ENCODE measurements around the gene RBSN.
"Not testable (repeated sequence)": the region's sequence is repeated elsewhere in the genome, so short reads cannot be mapped to it uniquely, and the experiment has no call there.

Gene RBSN

GRCh38 chr3:15098503-15099363 lies at the start of gene RBSN:
TSS of gene RBSN (minus strand) at chr3:15099148. CDS start at chr3:15096120, 3,028 bp downstream.
- Histone ChIP-seq H3K27me3 (ENCODE audit: control insufficient read depth, insufficient read depth, low read length) (no peaks in the 10 kb centered on the region), H3K4me3 (ENCODE audit: low read length) (peak within 1 kb of the TSS; percentile 95), H3K36me3 (ENCODE audit: control insufficient read depth, insufficient read depth, low read length) (peaks cover 4% of the 10 kb centered on the region), H3K4me1 (ENCODE audit: control insufficient read depth, insufficient read depth, low read length) (peaks cover 29% of the 10 kb centered on the region), H3K9me3 (ENCODE audit: control insufficient read depth, low read length) (no peaks in the 10 kb centered on the region), H3K9ac (ENCODE audit: low read length) (peak within 1 kb of the TSS; percentile 86)

GRCh38 chr3:15148614-15149013 lies 49.7 kb upstream of the RBSN start:
- Histone ChIP-seq H3K4me3 (ENCODE audit: low read length) (no peak overlapping the region), H3K4me1 (ENCODE audit: control insufficient read depth, insufficient read depth, low read length) (no peaks in the 10 kb centered on the region), H3K9ac (ENCODE audit: low read length) (no peak overlapping the region), H3K27me3 (ENCODE audit: control insufficient read depth, insufficient read depth, low read length) (no peaks in the 10 kb centered on the region), H3K9me3 (ENCODE audit: control insufficient read depth, low read length) (no peaks in the 10 kb centered on the region), H3K36me3 (ENCODE audit: control insufficient read depth, insufficient read depth, low read length) (no peaks in the 10 kb centered on the region)

- H3K9ac ChIP-seq (ENCODE audit: low read length); H3K4me3 ChIP-seq (ENCODE audit: low read length); H3K27me3 ChIP-seq (ENCODE audit: control insufficient read depth, insufficient read depth, low read length); H3K9me3 ChIP-seq (ENCODE audit: control insufficient read depth, low read length); H3K4me1 ChIP-seq (ENCODE audit: control insufficient read depth, insufficient read depth, low read length); H3K36me3 ChIP-seq (ENCODE audit: control insufficient read depth, insufficient read depth, low read length): not testable (repeated sequence)
Observed at GRCh38 chr3:15136885-15137284, 37.9 kb upstream of the RBSN start.

- not testable (repeated sequence) for H3K9me3 ChIP-seq (ENCODE audit: control insufficient read depth, low read length); H3K4me1 ChIP-seq (ENCODE audit: control insufficient read depth, insufficient read depth, low read length); H3K27me3 ChIP-seq (ENCODE audit: control insufficient read depth, insufficient read depth, low read length); H3K36me3 ChIP-seq (ENCODE audit: control insufficient read depth, insufficient read depth, low read length); H3K4me3 ChIP-seq (ENCODE audit: low read length); H3K9ac ChIP-seq (ENCODE audit: low read length)
Observed at GRCh38 chr3:15134968-15135367, 36.0 kb upstream of the RBSN start.

GRCh38 chr3:15128403-15128802 lies 29.5 kb upstream of the RBSN start:
- not testable (repeated sequence) for H3K9ac ChIP-seq (ENCODE audit: low read length); H3K36me3 ChIP-seq (ENCODE audit: control insufficient read depth, insufficient read depth, low read length); H3K9me3 ChIP-seq (ENCODE audit: control insufficient read depth, low read length); H3K27me3 ChIP-seq (ENCODE audit: control insufficient read depth, insufficient read depth, low read length); H3K4me3 ChIP-seq (ENCODE audit: low read length); H3K4me1 ChIP-seq (ENCODE audit: control insufficient read depth, insufficient read depth, low read length)

- not testable (repeated sequence) for H3K9me3 ChIP-seq (ENCODE audit: control insufficient read depth, low read length); H3K36me3 ChIP-seq (ENCODE audit: control insufficient read depth, insufficient read depth, low read length); H3K4me1 ChIP-seq (ENCODE audit: control insufficient read depth, insufficient read depth, low read length); H3K4me3 ChIP-seq (ENCODE audit: low read length); H3K27me3 ChIP-seq (ENCODE audit: control insufficient read depth, insufficient read depth, low read length); H3K9ac ChIP-seq (ENCODE audit: low read length)
Observed at GRCh38 chr3:15126975-15127374, 28.0 kb upstream of the RBSN start.

GRCh38 chr3:15122398-15122797 lies 23.4 kb upstream of the RBSN start:
- Histone ChIP-seq H3K36me3 (ENCODE audit: control insufficient read depth, insufficient read depth, low read length) (no peaks in the 10 kb centered on the region), H3K9me3 (ENCODE audit: control insufficient read depth, low read length) (no peaks in the 10 kb centered on the region), H3K9ac (ENCODE audit: low read length) (no peak overlapping the region), H3K4me1 (ENCODE audit: control insufficient read depth, insufficient read depth, low read length) (peaks cover 4% of the 10 kb centered on the region), H3K27me3 (ENCODE audit: control insufficient read depth, insufficient read depth, low read length) (no peaks in the 10 kb centered on the region), H3K4me3 (ENCODE audit: low read length) (no peak overlapping the region)

- no peak overlapping the region for H3K4me3 ChIP-seq (ENCODE audit: low read length)
- no peak overlapping the region for H3K9ac ChIP-seq (ENCODE audit: low read length)
- no peaks in the 10 kb centered on the region for H3K27me3 ChIP-seq (ENCODE audit: control insufficient read depth, insufficient read depth, low read length)
- no peaks in the 10 kb centered on the region for H3K36me3 ChIP-seq (ENCODE audit: control insufficient read depth, insufficient read depth, low read length)
- H3K4me1 ChIP-seq (ENCODE audit: control insufficient read depth, insufficient read depth, low read length) = peaks cover 4% of the 10 kb centered on the region
- H3K9me3 ChIP-seq (ENCODE audit: control insufficient read depth, low read length) = no peaks in the 10 kb centered on the region
Observed at GRCh38 chr3:15121936-15122335, 23.0 kb upstream of the RBSN start.

GRCh38 chr3:15120986-15121385 lies 22.0 kb upstream of the RBSN start:
- no peaks in the 10 kb centered on the region for H3K9me3 ChIP-seq (ENCODE audit: control insufficient read depth, low read length)
- no peaks in the 10 kb centered on the region for H3K27me3 ChIP-seq (ENCODE audit: control insufficient read depth, insufficient read depth, low read length)
- H3K4me1 ChIP-seq (ENCODE audit: control insufficient read depth, insufficient read depth, low read length) = peaks cover 4% of the 10 kb centered on the region
- H3K36me3 ChIP-seq (ENCODE audit: control insufficient read depth, insufficient read depth, low read length) = no peaks in the 10 kb centered on the region
- H3K9ac ChIP-seq (ENCODE audit: low read length) = no peak overlapping the region
- no peak overlapping the region for H3K4me3 ChIP-seq (ENCODE audit: low read length)

GRCh38 chr3:15117011-15117410 lies 18.1 kb upstream of the RBSN start:
- no peak overlapping the region for H3K9ac ChIP-seq (ENCODE audit: low read length)
- H3K27me3 ChIP-seq (ENCODE audit: control insufficient read depth, insufficient read depth, low read length) = no peaks in the 10 kb centered on the region
- H3K36me3 ChIP-seq (ENCODE audit: control insufficient read depth, insufficient read depth, low read length) = no peaks in the 10 kb centered on the region
- H3K4me1 ChIP-seq (ENCODE audit: control insufficient read depth, insufficient read depth, low read length) = peaks cover 4% of the 10 kb centered on the region
- H3K9me3 ChIP-seq (ENCODE audit: control insufficient read depth, low read length) = no peaks in the 10 kb centered on the region
- H3K4me3 ChIP-seq (ENCODE audit: low read length) = no peak overlapping the region

- Histone ChIP-seq H3K9me3 (ENCODE audit: control insufficient read depth, low read length) (no peaks in the 10 kb centered on the region), H3K36me3 (ENCODE audit: control insufficient read depth, insufficient read depth, low read length) (no peaks in the 10 kb centered on the region), H3K27me3 (ENCODE audit: control insufficient read depth, insufficient read depth, low read length) (no peaks in the 10 kb centered on the region), H3K9ac (ENCODE audit: low read length) (no peak overlapping the region), H3K4me1 (ENCODE audit: control insufficient read depth, insufficient read depth, low read length) (peaks cover 4% of the 10 kb centered on the region), H3K4me3 (ENCODE audit: low read length) (no peak overlapping the region)
Observed at GRCh38 chr3:15116032-15116669, 17.2 kb upstream of the RBSN start.

GRCh38 chr3:15114466-15115358 lies 15.8 kb upstream of the RBSN start:
- Histone ChIP-seq H3K4me1 (ENCODE audit: control insufficient read depth, insufficient read depth, low read length) (peaks cover 4% of the 10 kb centered on the region), H3K36me3 (ENCODE audit: control insufficient read depth, insufficient read depth, low read length) (no peaks in the 10 kb centered on the region), H3K9me3 (ENCODE audit: control insufficient read depth, low read length) (no peaks in the 10 kb centered on the region), H3K9ac (ENCODE audit: low read length) (no peak overlapping the region), H3K27me3 (ENCODE audit: control insufficient read depth, insufficient read depth, low read length) (no peaks in the 10 kb centered on the region), H3K4me3 (ENCODE audit: low read length) (no peak overlapping the region)
